Measurements from ENCODE around the gene APOL6.

- TF ChIP-seq, protein P1, sequence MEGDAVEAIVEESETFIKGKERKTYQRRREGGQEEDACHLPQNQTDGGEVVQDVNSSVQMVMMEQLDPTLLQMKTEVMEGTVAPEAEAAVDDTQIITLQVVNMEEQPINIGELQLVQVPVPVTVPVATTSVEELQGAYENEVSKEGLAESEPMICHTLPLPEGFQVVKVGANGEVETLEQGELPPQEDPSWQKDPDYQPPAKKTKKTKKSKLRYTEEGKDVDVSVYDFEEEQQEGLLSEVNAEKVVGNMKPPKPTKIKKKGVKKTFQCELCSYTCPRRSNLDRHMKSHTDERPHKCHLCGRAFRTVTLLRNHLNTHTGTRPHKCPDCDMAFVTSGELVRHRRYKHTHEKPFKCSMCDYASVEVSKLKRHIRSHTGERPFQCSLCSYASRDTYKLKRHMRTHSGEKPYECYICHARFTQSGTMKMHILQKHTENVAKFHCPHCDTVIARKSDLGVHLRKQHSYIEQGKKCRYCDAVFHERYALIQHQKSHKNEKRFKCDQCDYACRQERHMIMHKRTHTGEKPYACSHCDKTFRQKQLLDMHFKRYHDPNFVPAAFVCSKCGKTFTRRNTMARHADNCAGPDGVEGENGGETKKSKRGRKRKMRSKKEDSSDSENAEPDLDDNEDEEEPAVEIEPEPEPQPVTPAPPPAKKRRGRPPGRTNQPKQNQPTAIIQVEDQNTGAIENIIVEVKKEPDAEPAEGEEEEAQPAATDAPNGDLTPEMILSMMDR (IDR thresholded peaks at IDR 0.05; ENCODE audit: insufficient read depth, low read length) = no peak
- TF ChIP-seq, protein P2, sequence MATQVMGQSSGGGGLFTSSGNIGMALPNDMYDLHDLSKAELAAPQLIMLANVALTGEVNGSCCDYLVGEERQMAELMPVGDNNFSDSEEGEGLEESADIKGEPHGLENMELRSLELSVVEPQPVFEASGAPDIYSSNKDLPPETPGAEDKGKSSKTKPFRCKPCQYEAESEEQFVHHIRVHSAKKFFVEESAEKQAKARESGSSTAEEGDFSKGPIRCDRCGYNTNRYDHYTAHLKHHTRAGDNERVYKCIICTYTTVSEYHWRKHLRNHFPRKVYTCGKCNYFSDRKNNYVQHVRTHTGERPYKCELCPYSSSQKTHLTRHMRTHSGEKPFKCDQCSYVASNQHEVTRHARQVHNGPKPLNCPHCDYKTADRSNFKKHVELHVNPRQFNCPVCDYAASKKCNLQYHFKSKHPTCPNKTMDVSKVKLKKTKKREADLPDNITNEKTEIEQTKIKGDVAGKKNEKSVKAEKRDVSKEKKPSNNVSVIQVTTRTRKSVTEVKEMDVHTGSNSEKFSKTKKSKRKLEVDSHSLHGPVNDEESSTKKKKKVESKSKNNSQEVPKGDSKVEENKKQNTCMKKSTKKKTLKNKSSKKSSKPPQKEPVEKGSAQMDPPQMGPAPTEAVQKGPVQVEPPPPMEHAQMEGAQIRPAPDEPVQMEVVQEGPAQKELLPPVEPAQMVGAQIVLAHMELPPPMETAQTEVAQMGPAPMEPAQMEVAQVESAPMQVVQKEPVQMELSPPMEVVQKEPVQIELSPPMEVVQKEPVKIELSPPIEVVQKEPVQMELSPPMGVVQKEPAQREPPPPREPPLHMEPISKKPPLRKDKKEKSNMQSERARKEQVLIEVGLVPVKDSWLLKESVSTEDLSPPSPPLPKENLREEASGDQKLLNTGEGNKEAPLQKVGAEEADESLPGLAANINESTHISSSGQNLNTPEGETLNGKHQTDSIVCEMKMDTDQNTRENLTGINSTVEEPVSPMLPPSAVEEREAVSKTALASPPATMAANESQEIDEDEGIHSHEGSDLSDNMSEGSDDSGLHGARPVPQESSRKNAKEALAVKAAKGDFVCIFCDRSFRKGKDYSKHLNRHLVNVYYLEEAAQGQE (IDR thresholded peaks at IDR 0.05; ENCODE audit: insufficient replicate concordance, low read depth) = no peak
These were observed 37.5 kb downstream of the APOL6 start for GRCh38 chr22:35685731-35686130.

Data from HL-60 (cell line).